Smooth muscle cell (in vitro differentiated cells): ENCODE measurements around the gene PTCRA. TPM values are rescaled to one million over a fixed set of nuclear protein-coding genes. Genes with fewer than 3 reads are reported as not detected.

Experiments
- DNase-seq: peaks from one replicate; lab custom pipeline; 2025; ENCODE audit not compliant: unreplicated experiment; lab: John Stamatoyannopoulos, UW
- H2AFZ ChIP-seq: fragments of 200-600 bp; sonication (generic); 2 replicates; pipeline ENCODE4 v1.6.0; 2016; ENCODE audit warnings: antibody characterized with exemption, low read depth, mild to moderate bottlenecking
- H3F3A ChIP-seq: fragments of 200-600 bp; sonication (generic); 2 replicates; pipeline ENCODE4 v1.6.0; 2017; ENCODE audit warnings: antibody characterized with exemption, low read depth
- H3K27ac ChIP-seq: fragments of 200-600 bp; sonication (generic); 2 replicates; pipeline ENCODE4 v1.5.1; 2016; ENCODE audit warnings: low read depth, mild to moderate bottlenecking
- H3K27me3 ChIP-seq: fragments of 200-600 bp; sonication (generic); 2 replicates; pipeline ENCODE4 v1.6.1; 2016; ENCODE audit warnings: low read depth, mild to moderate bottlenecking
- H3K36me3 ChIP-seq: fragments of 200-600 bp; sonication (generic); 2 replicates; pipeline ENCODE4 v1.5.1; 2016; ENCODE audit warnings: low read depth
- H3K4me1 ChIP-seq: fragments of 200-600 bp; sonication (generic); 2 replicates; pipeline ENCODE4 v1.5.1; 2016; ENCODE audit warnings: low read depth
- H3K4me2 ChIP-seq: fragments of 200-600 bp; sonication (generic); 2 replicates; pipeline ENCODE4 v1.6.0; 2016; ENCODE audit warnings: mild to moderate bottlenecking
- H3K4me3 ChIP-seq: fragments of 200-600 bp; sonication (generic); 2 replicates; pipeline ENCODE4 v1.5.1; 2016; ENCODE audit warnings: mild to moderate bottlenecking
- H3K79me2 ChIP-seq: fragments of 200-600 bp; sonication (generic); 2 replicates; pipeline ENCODE4 v1.6.0; 2016; ENCODE audit warnings: low read depth, mild to moderate bottlenecking
- H3K9ac ChIP-seq: fragments of 200-600 bp; sonication (generic); 2 replicates; pipeline ENCODE4 v1.6.0; 2016; ENCODE audit warnings: low read depth
- H3K9me3 ChIP-seq: fragments of 200-600 bp; sonication (generic); replicated peaks from 2 replicates; pipeline ENCODE4 v1.5.1; 2016; ENCODE audit warnings: low read depth
- H4K20me1 ChIP-seq: fragments of 200-600 bp; sonication (generic); 2 replicates; pipeline ENCODE4 v1.6.0; 2016; ENCODE audit warnings: low read depth
- WGBS: methylation state at CpG from one replicate; pipeline ENCODE4 v1.1.7; 2016; ENCODE audit warnings: low lambda C conversion rate; 5-methylcytosine and 5-hydroxymethylcytosine counted together
- polyA plus RNA-seq: library from polyadenylated mRNA; unstranded; fragments of >200 nt; fragmentation: Nextera tagmentation; extraction: Ambion mirVana; gene quantifications from 2 replicates; pipeline ENCODE4 v1.2.1, GENCODE V29; 2016
- total RNA-seq: library from RNA; depleted of rRNA; stranded (reverse); fragments of >200 nt; gene quantifications from 2 replicates; pipeline ENCODE4 v1.2.3, GENCODE V29; 2014
- TF ChIP-seq, protein P1 (sequence below): fragments of 200-600 bp; sonication (generic); IDR thresholded peaks from 2 replicates; pipeline ENCODE4 v1.5.1; 2017; ENCODE audit warnings: borderline replicate concordance, mild to moderate bottlenecking, antibody characterized with exemption; ENCODE audit not compliant: insufficient read depth, poor library complexity, severe bottlenecking

The PTCRA gene
- total and polyA plus RNA-seq, 2 experiments from 2014 or later, result not detected

DNA sequence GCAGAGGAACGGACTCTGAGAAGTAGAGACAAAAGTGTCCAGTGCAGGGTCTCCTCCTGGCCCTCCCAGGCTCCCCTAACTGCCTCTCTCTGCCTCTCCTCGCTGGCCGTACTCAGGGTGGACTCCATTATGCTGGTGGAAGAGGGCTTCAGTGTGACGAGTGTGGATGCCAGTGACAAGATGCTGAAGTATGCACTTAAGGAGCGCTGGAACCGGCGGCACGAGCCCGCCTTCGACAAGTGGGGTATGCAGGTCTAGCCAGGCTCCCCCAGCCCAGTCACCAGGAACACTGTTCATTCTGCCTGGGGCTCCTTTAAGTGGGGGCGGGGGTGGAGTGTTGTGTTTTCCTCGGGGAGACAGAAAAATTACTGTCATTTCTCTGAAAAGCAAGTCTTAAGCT lies 46.2 kb downstream of the PTCRA start:
- peaks cover 14% of the 10 kb centered on the region for H3K27me3 ChIP-seq
- H3K4me2 ChIP-seq, result no peak overlapping the region
- 90% methylated on average over 12 of the region's 12 CpGs for WGBS
- no peaks in the 10 kb centered on the region for H3K36me3 ChIP-seq
- no peaks in the 10 kb centered on the region for H3K4me1 ChIP-seq
- no peak overlapping the region for H2AFZ ChIP-seq
- no peaks in the 10 kb centered on the region for H3K9me3 ChIP-seq
- H3K9ac ChIP-seq, result no peak overlapping the region
- TF ChIP-seq, protein P1, sequence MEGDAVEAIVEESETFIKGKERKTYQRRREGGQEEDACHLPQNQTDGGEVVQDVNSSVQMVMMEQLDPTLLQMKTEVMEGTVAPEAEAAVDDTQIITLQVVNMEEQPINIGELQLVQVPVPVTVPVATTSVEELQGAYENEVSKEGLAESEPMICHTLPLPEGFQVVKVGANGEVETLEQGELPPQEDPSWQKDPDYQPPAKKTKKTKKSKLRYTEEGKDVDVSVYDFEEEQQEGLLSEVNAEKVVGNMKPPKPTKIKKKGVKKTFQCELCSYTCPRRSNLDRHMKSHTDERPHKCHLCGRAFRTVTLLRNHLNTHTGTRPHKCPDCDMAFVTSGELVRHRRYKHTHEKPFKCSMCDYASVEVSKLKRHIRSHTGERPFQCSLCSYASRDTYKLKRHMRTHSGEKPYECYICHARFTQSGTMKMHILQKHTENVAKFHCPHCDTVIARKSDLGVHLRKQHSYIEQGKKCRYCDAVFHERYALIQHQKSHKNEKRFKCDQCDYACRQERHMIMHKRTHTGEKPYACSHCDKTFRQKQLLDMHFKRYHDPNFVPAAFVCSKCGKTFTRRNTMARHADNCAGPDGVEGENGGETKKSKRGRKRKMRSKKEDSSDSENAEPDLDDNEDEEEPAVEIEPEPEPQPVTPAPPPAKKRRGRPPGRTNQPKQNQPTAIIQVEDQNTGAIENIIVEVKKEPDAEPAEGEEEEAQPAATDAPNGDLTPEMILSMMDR, result no peak
- H4K20me1 ChIP-seq, result no peaks in the 10 kb centered on the region
- no peak overlapping the region for H3K27ac ChIP-seq
- no peaks in the 10 kb centered on the region for H3F3A ChIP-seq
- no peaks in the 10 kb centered on the region for H3K79me2 ChIP-seq
- no peak for DNase-seq
- H3K4me3 ChIP-seq, result no peak overlapping the region

DNA sequence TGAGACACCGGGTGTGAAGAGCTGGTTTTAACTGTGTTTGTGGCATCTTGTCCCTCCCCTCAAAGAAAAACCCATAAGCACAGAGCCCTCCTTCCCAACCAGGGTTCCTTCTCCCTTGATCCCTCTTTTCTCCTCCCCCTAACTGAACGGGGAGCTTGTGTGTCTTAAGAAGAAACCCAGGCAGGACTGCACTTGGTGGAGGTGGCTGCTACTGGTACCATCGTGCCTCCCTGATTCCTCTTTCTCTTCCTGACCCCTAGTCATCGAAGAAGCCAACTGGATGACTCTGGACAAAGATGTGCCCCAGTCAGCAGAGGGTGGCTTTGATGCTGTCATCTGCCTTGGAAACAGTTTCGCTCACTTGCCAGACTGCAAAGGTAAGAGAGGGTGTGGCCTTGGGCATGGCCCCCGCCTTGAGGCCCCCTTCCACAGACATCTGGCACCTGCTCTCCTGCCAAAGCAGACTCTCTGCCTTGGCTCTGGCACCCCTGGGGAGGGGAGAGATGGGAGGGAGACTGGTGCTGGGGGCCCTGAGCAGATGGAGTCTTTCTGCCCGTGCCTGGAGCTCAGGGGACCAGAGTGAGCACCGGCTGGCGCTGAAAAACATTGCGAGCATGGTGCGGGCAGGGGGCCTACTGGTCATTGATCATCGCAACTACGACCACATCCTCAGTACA lies 46.8 kb downstream of the PTCRA start:
- Histone ChIP-seq H3K79me2 (no peaks in the 10 kb centered on the region), H3K4me3 (no peak overlapping the region), H3K27ac (no peak overlapping the region), H3K36me3 (no peaks in the 10 kb centered on the region), H3K9me3 (no peaks in the 10 kb centered on the region), H3F3A (no peaks in the 10 kb centered on the region), H3K4me1 (no peaks in the 10 kb centered on the region), H2AFZ (no peak overlapping the region), H3K9ac (no peak overlapping the region), H4K20me1 (no peaks in the 10 kb centered on the region), H3K27me3 (peaks cover 14% of the 10 kb centered on the region), H3K4me2 (no peak overlapping the region)
- TF ChIP-seq, protein P1, result no peak
- no peak for DNase-seq
- 92% methylated on average over 13 of the region's 13 CpGs for WGBS

DNA sequence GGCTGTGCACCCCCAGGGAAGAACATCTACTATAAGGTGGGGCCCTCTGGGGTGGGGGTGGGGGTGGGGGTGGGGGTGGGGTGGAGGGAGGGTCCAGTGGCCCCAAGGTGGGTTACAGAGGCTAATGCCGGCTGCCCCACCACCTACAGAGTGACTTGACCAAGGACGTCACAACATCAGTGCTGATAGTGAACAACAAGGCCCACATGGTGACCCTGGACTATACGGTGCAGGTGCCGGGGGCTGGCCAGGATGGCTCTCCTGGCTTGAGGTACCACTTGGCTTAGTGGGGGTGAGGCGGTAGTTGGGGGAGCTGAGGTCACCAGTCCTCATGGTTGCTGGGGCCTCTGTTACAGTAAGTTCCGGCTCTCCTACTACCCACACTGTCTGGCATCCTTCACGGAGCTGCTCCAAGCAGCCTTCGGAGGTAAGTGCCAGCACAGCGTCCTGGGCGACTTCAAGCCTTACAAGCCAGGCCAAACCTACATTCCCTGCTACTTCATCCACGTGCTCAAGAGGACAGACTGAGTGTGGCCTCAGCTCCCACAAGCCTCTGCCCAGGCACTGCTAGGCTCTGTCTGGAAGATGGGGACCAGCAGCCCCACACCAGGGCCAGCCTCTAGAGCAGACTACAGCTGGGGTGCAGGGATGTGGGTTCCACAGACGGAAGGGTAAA lies 47.5 kb downstream of the PTCRA start:
- no peak overlapping the region for H2AFZ ChIP-seq
- TF ChIP-seq, protein P1, result no peak
- no peaks in the 10 kb centered on the region for H3F3A ChIP-seq
- peaks cover 14% of the 10 kb centered on the region for H3K27me3 ChIP-seq
- 87% methylated on average over 11 of the region's 12 CpGs for WGBS
- no peaks in the 10 kb centered on the region for H3K9me3 ChIP-seq
- no peak overlapping the region for H3K9ac ChIP-seq
- no peaks in the 10 kb centered on the region for H3K36me3 ChIP-seq
- no peak for DNase-seq
- H3K27ac ChIP-seq, result no peak overlapping the region
- H3K4me1 ChIP-seq, result no peaks in the 10 kb centered on the region
- H4K20me1 ChIP-seq, result no peaks in the 10 kb centered on the region
- no peak overlapping the region for H3K4me3 ChIP-seq
- H3K79me2 ChIP-seq, result no peaks in the 10 kb centered on the region
- H3K4me2 ChIP-seq, result no peak overlapping the region
